Sigmoid colon (tissue), 7 donors: ENCODE measurements around the gene BORCS8. TPM values are rescaled to one million over a fixed set of nuclear protein-coding genes. Genes with fewer than 3 reads are reported as not detected.

ENCODE experiments used
- DNase-seq: peaks from one replicate; pipeline ENCODE4 v3.0.0-alpha.2; 2019
- H3K27ac ChIP-seq, 4 donors: fragments of 200-600 bp; sonication (generic); one replicate each; pipeline ENCODE4 v1.5.1; 2016 to 2019; ENCODE audit warnings: mild to moderate bottlenecking in 1 of 4
- H3K27me3 ChIP-seq, 3 donors: fragments of 200-600 bp; sonication (generic); one replicate each; pipeline ENCODE4 v1.5.1; 2019; ENCODE audit warnings: mild to moderate bottlenecking in 1 of 3
- H3K36me3 ChIP-seq, 4 donors: fragments of 200-600 bp; sonication (generic); one replicate each; pipeline ENCODE4 v1.5.1; 2016 to 2019
- H3K4me1 ChIP-seq, 4 donors: fragments of 200-600 bp; sonication (generic); one replicate each; pipeline ENCODE4 v1.5.1; 2017 to 2019
- H3K4me3 ChIP-seq, 4 donors: fragments of 200-600 bp; sonication (generic); one replicate each; pipeline ENCODE4 v1.5.1; 2017 to 2019; ENCODE audit warnings: mild to moderate bottlenecking in 2 of 4, moderate library complexity in 1 of 4
- H3K9me3 ChIP-seq, 4 donors: fragments of 200-600 bp in 3 of 4; sonication (generic) in 3 of 4; one replicate each; pipeline versions ENCODE4 v1.5.1 to v1.6.1; 2013 to 2019
- EP300 ChIP-seq, 4 donors: sonication (generic); formaldehyde crosslinking; IDR thresholded peaks; one replicate each; pipeline ENCODE4 v1.6.1; 2017; ENCODE audit warnings: antibody characterized with exemption in 4 of 4
- POLR2A ChIP-seq, 2 donors: fragments of 450-650 bp; IDR thresholded peaks; one replicate each; pipeline ENCODE4 v1.6.1; 2016; ENCODE audit warnings: antibody characterized with exemption in 2 of 2, mild to moderate bottlenecking in 2 of 2, moderate library complexity in 2 of 2
- POLR2AphosphoS5 ChIP-seq, 4 donors: sonication (generic); formaldehyde crosslinking; IDR thresholded peaks; one replicate each; pipeline ENCODE4 v1.6.1; 2017; ENCODE audit warnings: antibody characterized with exemption in 4 of 4
- WGBS, 2 donors: extraction: QIAGEN DNeasy Blood & Tissue Kit; methylation state at CpG; one replicate each; pipeline ENCODE4 v1.1.7; 2013; 5-methylcytosine and 5-hydroxymethylcytosine counted together
- intact Hi-C: fragments of 100-400 bp; cut with DNase I; formaldehyde crosslinking; loops from one replicate; pipeline ENCODE4 v1.15.1; 2023
- polyA plus RNA-seq, 3 donors: library from polyadenylated mRNA; stranded (reverse); fragments of 200-250 nt; gene quantifications; one replicate each; pipeline ENCODE4 v1.2.3, GENCODE V29; 2013
- total RNA-seq, 4 donors: library from RNA; depleted of rRNA; stranded (reverse); fragments of >200 nt; gene quantifications; one replicate each; pipeline ENCODE4 v1.1.0, GENCODE V29; 2016
- TF ChIP-seq, protein P1 (sequence below), 4 experiments: fragments of 450-650 bp in 3 of 4; fragments of 200-600 bp in 1 of 4; IDR thresholded peaks; one replicate each; pipeline ENCODE4 v1.5.1; 2016 to 2019; ENCODE audit warnings: antibody characterized with exemption in 4 of 4, mild to moderate bottlenecking in 3 of 4, moderate library complexity in 2 of 4
- donor health status: healthy with polysubstance abuse.
- donor health status: Bipolar disorder and iron deficiency.
- donor health status: healthy.

Gene BORCS8
- total and polyA plus RNA-seq, 7 donors: 9.3 to 39.3 (median 16.9) TPM

DNA sequence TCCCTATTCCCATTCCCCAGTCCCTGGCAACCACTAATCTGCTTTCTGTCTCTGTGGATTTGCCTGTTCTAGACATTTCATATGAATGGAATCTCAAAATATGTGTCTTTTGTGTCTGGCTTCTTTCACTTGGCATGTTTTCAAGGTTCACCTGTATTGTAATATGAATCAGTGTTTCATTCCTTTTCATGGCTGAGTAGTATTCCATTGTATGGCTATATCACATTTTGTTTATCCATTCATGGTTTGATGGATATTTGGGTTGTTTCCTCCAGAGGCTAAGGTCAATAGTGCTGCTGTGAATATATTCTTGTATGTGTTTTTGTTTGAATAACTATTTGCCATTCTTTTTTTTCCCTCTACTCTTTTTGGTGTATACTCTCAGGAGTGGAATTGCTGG, 44.2 kb upstream of the BORCS8 start:
- no peaks in the 10 kb centered on the region for H3K4me1 ChIP-seq
- intact Hi-C loops: no loop called here
- no peaks in the 10 kb centered on the region for H3K36me3 ChIP-seq
- no peak for DNase-seq
- H3K27ac ChIP-seq: no peak overlapping the region
- H3K9me3 ChIP-seq: peaks cover 10 to 15% (median 12%) of the 10 kb centered on the region in 4 donors
- TF ChIP-seq, protein P1, sequence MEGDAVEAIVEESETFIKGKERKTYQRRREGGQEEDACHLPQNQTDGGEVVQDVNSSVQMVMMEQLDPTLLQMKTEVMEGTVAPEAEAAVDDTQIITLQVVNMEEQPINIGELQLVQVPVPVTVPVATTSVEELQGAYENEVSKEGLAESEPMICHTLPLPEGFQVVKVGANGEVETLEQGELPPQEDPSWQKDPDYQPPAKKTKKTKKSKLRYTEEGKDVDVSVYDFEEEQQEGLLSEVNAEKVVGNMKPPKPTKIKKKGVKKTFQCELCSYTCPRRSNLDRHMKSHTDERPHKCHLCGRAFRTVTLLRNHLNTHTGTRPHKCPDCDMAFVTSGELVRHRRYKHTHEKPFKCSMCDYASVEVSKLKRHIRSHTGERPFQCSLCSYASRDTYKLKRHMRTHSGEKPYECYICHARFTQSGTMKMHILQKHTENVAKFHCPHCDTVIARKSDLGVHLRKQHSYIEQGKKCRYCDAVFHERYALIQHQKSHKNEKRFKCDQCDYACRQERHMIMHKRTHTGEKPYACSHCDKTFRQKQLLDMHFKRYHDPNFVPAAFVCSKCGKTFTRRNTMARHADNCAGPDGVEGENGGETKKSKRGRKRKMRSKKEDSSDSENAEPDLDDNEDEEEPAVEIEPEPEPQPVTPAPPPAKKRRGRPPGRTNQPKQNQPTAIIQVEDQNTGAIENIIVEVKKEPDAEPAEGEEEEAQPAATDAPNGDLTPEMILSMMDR (IDR thresholded peaks at IDR 0.05): no peak
- TF ChIP-seq POLR2AphosphoS5 (IDR thresholded peaks at IDR 0.05) (no peak), EP300 (IDR thresholded peaks at IDR 0.05) (no peak), POLR2A (IDR thresholded peaks at IDR 0.05) (no peak)
- H3K27me3 ChIP-seq: peaks cover 0 to 22% (median 11%) of the 10 kb centered on the region in 3 donors
- H3K4me3 ChIP-seq: no peak overlapping the region

DNA sequence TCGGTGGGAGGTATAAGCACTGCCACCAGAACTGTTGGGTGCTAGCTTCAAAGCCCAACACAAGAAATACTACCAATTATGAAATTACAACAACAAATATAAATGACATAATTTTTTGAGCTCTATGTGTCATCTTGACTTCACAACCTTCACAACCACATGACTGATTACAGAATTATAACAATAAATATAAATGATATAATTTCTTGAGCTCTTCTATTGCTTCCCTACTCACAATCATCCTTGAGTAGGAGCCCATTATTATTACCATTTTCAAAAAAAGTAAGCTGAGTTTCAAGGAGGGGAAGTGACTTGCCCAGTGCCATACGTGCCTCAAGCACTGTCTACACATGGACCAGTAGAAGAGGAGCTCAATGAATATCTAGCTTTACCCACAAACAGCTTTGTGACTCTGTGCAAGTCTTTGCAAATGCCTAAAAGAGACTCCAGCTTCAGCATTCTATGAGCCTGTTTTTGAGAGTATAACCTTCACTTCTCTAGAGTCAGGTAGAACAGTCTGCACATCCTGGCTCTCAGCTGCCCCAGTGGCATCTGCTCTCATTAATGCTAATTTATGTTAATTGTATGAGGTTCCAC, 42.4 kb upstream of the BORCS8 start:
- Histone ChIP-seq H3K36me3 (no peaks in the 10 kb centered on the region), H3K4me3 (no peak overlapping the region), H3K4me1 (no peaks in the 10 kb centered on the region), H3K27ac (no peak overlapping the region), H3K9me3 (peaks cover 10 to 15% (median 12%) of the 10 kb centered on the region in 4 donors), H3K27me3 (peaks cover 0 to 10% (median 0%) of the 10 kb centered on the region in 3 donors)
- no peak for TF ChIP-seq EP300 (IDR thresholded peaks at IDR 0.05)
- no peak for TF ChIP-seq POLR2A (IDR thresholded peaks at IDR 0.05)
- TF ChIP-seq, protein P1 (IDR thresholded peaks at IDR 0.05): no peak
- no peak for TF ChIP-seq POLR2AphosphoS5 (IDR thresholded peaks at IDR 0.05)
- no peak for DNase-seq
- WGBS, 2 donors: 82 to 83% methylated on average over 2 of the region's 2 CpGs
- intact Hi-C loops: no loop called here

DNA sequence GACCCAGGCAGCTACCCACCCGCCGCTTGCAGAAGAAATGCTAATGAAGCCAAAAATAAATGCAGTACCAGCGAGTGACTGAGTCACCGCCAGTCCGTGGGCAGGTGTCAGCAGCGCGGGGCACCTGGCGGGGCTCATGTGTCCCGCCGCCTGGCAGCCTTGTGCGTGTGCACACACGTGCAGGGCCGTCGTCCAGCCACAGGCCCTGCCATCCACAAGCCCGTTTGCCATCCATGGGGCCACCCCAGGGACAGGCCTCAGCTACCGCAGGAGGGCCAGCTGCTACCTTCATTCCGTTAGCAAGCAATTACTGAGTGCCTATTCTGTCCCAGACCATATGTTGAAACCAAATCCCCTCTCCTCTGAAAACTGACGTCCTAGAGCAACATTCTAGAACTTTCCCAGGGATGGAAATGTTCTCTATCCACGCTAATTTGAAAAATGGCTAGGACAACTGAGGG, 40.3 kb upstream of the BORCS8 start:
- no peak for DNase-seq
- WGBS, 2 donors: 73 to 75% methylated on average over 19 of the region's 19 CpGs
- H3K4me3 ChIP-seq: no peak overlapping the region
- peaks cover 10 to 15% (median 12%) of the 10 kb centered on the region in 4 donors for H3K9me3 ChIP-seq
- peaks cover 8 to 16% (median 10%) of the 10 kb centered on the region in 3 donors for H3K27me3 ChIP-seq
- no peaks in the 10 kb centered on the region for H3K4me1 ChIP-seq
- H3K27ac ChIP-seq: no peak overlapping the region
- intact Hi-C loops: no loop called here
- no peaks in the 10 kb centered on the region for H3K36me3 ChIP-seq
- TF ChIP-seq POLR2A (IDR thresholded peaks at IDR 0.05): no peak
- TF ChIP-seq, protein P1 (IDR thresholded peaks at IDR 0.05): no peak
- no peak for TF ChIP-seq EP300 (IDR thresholded peaks at IDR 0.05)
- TF ChIP-seq POLR2AphosphoS5 (IDR thresholded peaks at IDR 0.05): no peak

DNA sequence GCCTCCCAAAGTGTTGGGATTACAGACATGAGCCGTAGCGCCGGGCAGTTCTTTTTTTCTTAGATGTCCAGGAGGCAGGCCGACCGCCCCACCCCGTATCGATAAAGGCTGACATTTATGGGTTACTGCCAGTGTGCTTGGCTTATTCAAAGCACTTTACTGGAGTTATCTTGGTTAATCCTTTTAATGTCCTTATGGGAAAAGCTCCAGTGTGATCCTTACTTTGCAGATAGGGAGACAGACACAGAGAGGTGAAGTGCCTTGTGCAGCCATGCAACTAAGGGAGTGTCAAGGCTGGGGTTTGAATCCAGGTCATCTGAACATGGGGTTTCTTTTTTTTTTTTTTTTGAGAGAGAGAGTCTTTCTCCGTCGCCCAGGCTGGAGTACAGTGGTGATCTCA, 39.0 kb upstream of the BORCS8 start:
- TF ChIP-seq, protein P1 (IDR thresholded peaks at IDR 0.05): no peak
- Histone ChIP-seq H3K4me1 (no peaks in the 10 kb centered on the region), H3K36me3 (no peaks in the 10 kb centered on the region), H3K4me3 (no peak overlapping the region), H3K9me3 (peaks cover 10 to 15% (median 12%) of the 10 kb centered on the region in 4 donors), H3K27me3 (peaks cover 10 to 29% (median 21%) of the 10 kb centered on the region in 3 donors), H3K27ac (no peak overlapping the region)
- 79 to 83% methylated on average over 9 of the region's 9 CpGs for WGBS, 2 donors
- intact Hi-C loops: no loop called here
- no peak for DNase-seq

DNA sequence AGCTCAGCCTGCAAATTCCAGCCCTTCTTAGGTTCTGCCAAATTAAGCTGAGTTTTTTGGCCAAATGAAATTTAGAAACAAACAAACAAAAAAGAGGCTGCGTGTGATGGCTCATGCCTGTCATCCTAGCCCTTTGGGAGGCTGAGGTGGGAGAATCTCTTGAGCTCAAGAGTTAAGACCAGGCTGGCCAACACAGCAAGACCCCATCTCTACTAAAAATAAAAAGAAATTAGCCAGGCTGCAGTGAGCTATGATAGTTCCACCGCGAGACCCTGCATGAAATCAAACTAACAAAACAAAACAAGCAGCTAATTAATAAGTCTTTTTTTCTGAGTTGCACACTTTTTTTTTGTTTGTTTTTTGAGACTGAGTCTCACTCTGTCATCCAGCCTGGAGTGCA, 37.7 kb upstream of the BORCS8 start:
- 86 to 88% methylated on average over 3 of the region's 3 CpGs for WGBS, 2 donors

More for the DNA sequence above, 37.7 kb upstream of the BORCS8 start:
- Histone ChIP-seq H3K27ac (no peak overlapping the region), H3K27me3 (peaks cover 14 to 42% (median 34%) of the 10 kb centered on the region in 3 donors), H3K9me3 (peaks cover 4 to 9% (median 8%) of the 10 kb centered on the region in 4 donors), H3K36me3 (no peaks in the 10 kb centered on the region), H3K4me1 (peaks cover 0 to 8% (median 7%) of the 10 kb centered on the region in 4 donors), H3K4me3 (no peak overlapping the region)
- TF ChIP-seq, protein P1 (IDR thresholded peaks at IDR 0.05): no peak
- TF ChIP-seq POLR2AphosphoS5 (IDR thresholded peaks at IDR 0.05): no peak
- TF ChIP-seq EP300 (IDR thresholded peaks at IDR 0.05): no peak
- no peak for TF ChIP-seq POLR2A (IDR thresholded peaks at IDR 0.05)
- no peak for DNase-seq
- intact Hi-C loops: loop anchor here (5.0 kb wide), 1 partner anchor 82 kb away; no protein-coding TSS in a partner anchor
